Measurements from ENCODE around the gene NDUFA6. TPM values are rescaled to one million over a fixed set of nuclear protein-coding genes. Genes with fewer than 3 reads are reported as not detected.

The NDUFA6 gene
- total and polyA plus RNA-seq, 9 donors: 78.1 to 143 (median 92.2) TPM

- no peak for DNase-seq
- H3K4me3 ChIP-seq (ENCODE audit: low read length): no peak overlapping the region
- WGBS (ENCODE audit: insufficient coverage): 93% methylated on average over 10 of the region's 13 CpGs
- H3K27ac ChIP-seq (ENCODE audit: low read length): no peak overlapping the region
- no peaks in the 10 kb centered on the region for H3K27me3 ChIP-seq (ENCODE audit: control insufficient read depth, insufficient read depth, low read length)
- H3K9me3 ChIP-seq (replicated peaks; ENCODE audit: control insufficient read depth, low read depth, low read length): no peaks in the 10 kb centered on the region
- peaks cover 55% of the 10 kb centered on the region for H3K36me3 ChIP-seq (ENCODE audit: control insufficient read depth, insufficient read depth, low read length)
- H3K4me1 ChIP-seq (ENCODE audit: control insufficient read depth, insufficient read depth, low read length): peaks cover 9% of the 10 kb centered on the region
Observed at GRCh38 chr22:42065438-42066125, 25.0 kb downstream of the NDUFA6 start.

GRCh38 chr22:42064629-42065028 lies 25.9 kb downstream of the NDUFA6 start:
- DNase-seq: no peak
- peaks cover 64% of the 10 kb centered on the region for H3K36me3 ChIP-seq (ENCODE audit: control insufficient read depth, insufficient read depth, low read length)

GRCh38 chr22:42062506-42063170 lies 27.9 kb downstream of the NDUFA6 start:
- H3K27me3 ChIP-seq (ENCODE audit: control insufficient read depth, insufficient read depth, low read length): no peaks in the 10 kb centered on the region
- WGBS (ENCODE audit: insufficient coverage): 86% methylated on average over 4 of the region's 10 CpGs

More at GRCh38 chr22:42064629-42065028, 25.9 kb downstream of the NDUFA6 start:
- Histone ChIP-seq H3K27ac (ENCODE audit: low read length) (no peak overlapping the region), H3K9me3 (replicated peaks; ENCODE audit: control insufficient read depth, low read depth, low read length) (no peaks in the 10 kb centered on the region), H3K4me1 (ENCODE audit: control insufficient read depth, insufficient read depth, low read length) (peaks cover 3% of the 10 kb centered on the region), H3K4me3 (ENCODE audit: low read length) (no peak overlapping the region), H3K27me3 (ENCODE audit: control insufficient read depth, insufficient read depth, low read length) (no peaks in the 10 kb centered on the region)
- WGBS (ENCODE audit: insufficient coverage): 67% methylated on average over 1 of the region's 1 CpG

GRCh38 chr22:42061041-42061440 lies 29.5 kb downstream of the NDUFA6 start:
- 94% methylated on average over 6 of the region's 7 CpGs for WGBS (ENCODE audit: insufficient coverage)
- DNase-seq: no peak

More at GRCh38 chr22:42062506-42063170, 27.9 kb downstream of the NDUFA6 start:
- Histone ChIP-seq H3K4me1 (ENCODE audit: control insufficient read depth, insufficient read depth, low read length) (no peaks in the 10 kb centered on the region), H3K4me3 (ENCODE audit: low read length) (no peak overlapping the region), H3K36me3 (ENCODE audit: control insufficient read depth, insufficient read depth, low read length) (peaks cover 69% of the 10 kb centered on the region), H3K27ac (ENCODE audit: low read length) (no peak overlapping the region), H3K9me3 (replicated peaks; ENCODE audit: control insufficient read depth, low read depth, low read length) (peaks cover 2% of the 10 kb centered on the region)
- no peak for DNase-seq

GRCh38 chr22:42060489-42060888 lies 30.1 kb downstream of the NDUFA6 start:
- WGBS (ENCODE audit: insufficient coverage): 100% methylated on average over 1 of the region's 5 CpGs

More at GRCh38 chr22:42061041-42061440, 29.5 kb downstream of the NDUFA6 start:
- no peaks in the 10 kb centered on the region for H3K4me1 ChIP-seq (ENCODE audit: control insufficient read depth, insufficient read depth, low read length)
- H3K36me3 ChIP-seq (ENCODE audit: control insufficient read depth, insufficient read depth, low read length): peaks cover 57% of the 10 kb centered on the region
- H3K27me3 ChIP-seq (ENCODE audit: control insufficient read depth, insufficient read depth, low read length): no peaks in the 10 kb centered on the region
- H3K27ac ChIP-seq (ENCODE audit: low read length): no peak overlapping the region
- no peak overlapping the region for H3K4me3 ChIP-seq (ENCODE audit: low read length)
- H3K9me3 ChIP-seq (replicated peaks; ENCODE audit: control insufficient read depth, low read depth, low read length): peaks cover 13% of the 10 kb centered on the region

GRCh38 chr22:42056757-42057511 lies 33.6 kb downstream of the NDUFA6 start:
- no peaks in the 10 kb centered on the region for H3K4me1 ChIP-seq (ENCODE audit: control insufficient read depth, insufficient read depth, low read length)
- peaks cover 31% of the 10 kb centered on the region for H3K36me3 ChIP-seq (ENCODE audit: control insufficient read depth, insufficient read depth, low read length)
- no peak overlapping the region for H3K4me3 ChIP-seq (ENCODE audit: low read length)
- no peaks in the 10 kb centered on the region for H3K27me3 ChIP-seq (ENCODE audit: control insufficient read depth, insufficient read depth, low read length)
- WGBS (ENCODE audit: insufficient coverage): no CpG with 5 or more reads among the region's 1 CpG
- H3K27ac ChIP-seq (ENCODE audit: low read length): no peak overlapping the region
- peaks cover 13% of the 10 kb centered on the region for H3K9me3 ChIP-seq (replicated peaks; ENCODE audit: control insufficient read depth, low read depth, low read length)
- no peak for DNase-seq

More at GRCh38 chr22:42060489-42060888, 30.1 kb downstream of the NDUFA6 start:
- Histone ChIP-seq H3K4me3 (ENCODE audit: low read length) (no peak overlapping the region), H3K9me3 (replicated peaks; ENCODE audit: control insufficient read depth, low read depth, low read length) (peaks cover 13% of the 10 kb centered on the region), H3K4me1 (ENCODE audit: control insufficient read depth, insufficient read depth, low read length) (no peaks in the 10 kb centered on the region), H3K27me3 (ENCODE audit: control insufficient read depth, insufficient read depth, low read length) (no peaks in the 10 kb centered on the region), H3K36me3 (ENCODE audit: control insufficient read depth, insufficient read depth, low read length) (peaks cover 52% of the 10 kb centered on the region), H3K27ac (ENCODE audit: low read length) (no peak overlapping the region)
- no peak for DNase-seq

GRCh38 chr22:42052765-42053164 lies 37.8 kb downstream of the NDUFA6 start:
- no CpG with 5 or more reads among the region's 3 CpGs for WGBS (ENCODE audit: insufficient coverage)
- no peak overlapping the region for H3K4me3 ChIP-seq (ENCODE audit: low read length)
- H3K9me3 ChIP-seq (replicated peaks; ENCODE audit: control insufficient read depth, low read depth, low read length): peaks cover 11% of the 10 kb centered on the region
- DNase-seq: no peak
- H3K36me3 ChIP-seq (ENCODE audit: control insufficient read depth, insufficient read depth, low read length): no peaks in the 10 kb centered on the region
- no peak overlapping the region for H3K27ac ChIP-seq (ENCODE audit: low read length)
- H3K27me3 ChIP-seq (ENCODE audit: control insufficient read depth, insufficient read depth, low read length): no peaks in the 10 kb centered on the region
- H3K4me1 ChIP-seq (ENCODE audit: control insufficient read depth, insufficient read depth, low read length): no peaks in the 10 kb centered on the region

GRCh38 chr22:42050641-42051180 lies 39.9 kb downstream of the NDUFA6 start:
- Histone ChIP-seq H3K27me3 (ENCODE audit: control insufficient read depth, insufficient read depth, low read length) (no peaks in the 10 kb centered on the region), H3K9me3 (replicated peaks; ENCODE audit: control insufficient read depth, low read depth, low read length) (no peaks in the 10 kb centered on the region), H3K4me3 (ENCODE audit: low read length) (no peak overlapping the region), H3K4me1 (ENCODE audit: control insufficient read depth, insufficient read depth, low read length) (no peaks in the 10 kb centered on the region), H3K27ac (ENCODE audit: low read length) (no peak overlapping the region), H3K36me3 (ENCODE audit: control insufficient read depth, insufficient read depth, low read length) (no peaks in the 10 kb centered on the region)
- no peak for DNase-seq
- no CpG with 5 or more reads among the region's 2 CpGs for WGBS (ENCODE audit: insufficient coverage)

- no peak for DNase-seq
- Histone ChIP-seq H3K9me3 (replicated peaks; ENCODE audit: control insufficient read depth, low read depth, low read length) (peaks cover 15% of the 10 kb centered on the region), H3K36me3 (ENCODE audit: control insufficient read depth, insufficient read depth, low read length) (no peaks in the 10 kb centered on the region), H3K27me3 (ENCODE audit: control insufficient read depth, insufficient read depth, low read length) (no peaks in the 10 kb centered on the region), H3K27ac (ENCODE audit: low read length) (no peak overlapping the region), H3K4me3 (ENCODE audit: low read length) (no peak overlapping the region), H3K4me1 (ENCODE audit: control insufficient read depth, insufficient read depth, low read length) (no peaks in the 10 kb centered on the region)
Observed at GRCh38 chr22:42041784-42042183, 48.8 kb downstream of the NDUFA6 start.

GRCh38 chr22:42039271-42039670 lies 51.3 kb downstream of the NDUFA6 start:
- H3K27me3 ChIP-seq (ENCODE audit: control insufficient read depth, insufficient read depth, low read length): no peaks in the 10 kb centered on the region
- H3K9me3 ChIP-seq (replicated peaks; ENCODE audit: control insufficient read depth, low read depth, low read length): peaks cover 15% of the 10 kb centered on the region
- WGBS (ENCODE audit: insufficient coverage): no CpG with 5 or more reads among the region's 5 CpGs
- H3K4me3 ChIP-seq (ENCODE audit: low read length): no peak overlapping the region
- DNase-seq: no peak
- H3K36me3 ChIP-seq (ENCODE audit: control insufficient read depth, insufficient read depth, low read length): no peaks in the 10 kb centered on the region
- H3K4me1 ChIP-seq (ENCODE audit: control insufficient read depth, insufficient read depth, low read length): no peaks in the 10 kb centered on the region
- H3K27ac ChIP-seq (ENCODE audit: low read length): no peak overlapping the region

Data from muscle of leg (tissue), 11 donors.